OCI-LY1 (cell line): ENCODE data around the gene CXADR.
"Not testable (repeated sequence)": the region's sequence is repeated elsewhere in the genome, so short reads cannot be mapped to it uniquely, and the experiment has no call there.

Experiments
- EZH2 ChIP-seq: fragments of 200-600 bp; sonication (generic), shearing (Covaris generic); IDR thresholded peaks from 2 replicates; pipeline ENCODE4 v1.8.0; 2017; ENCODE audit warnings: borderline replicate concordance, mixed run types, mild to moderate bottlenecking, antibody characterized with exemption, low read length, moderate library complexity, mixed read lengths
- TF ChIP-seq, protein P1 (sequence below): fragments of 200-600 bp; sonication (generic), shearing (Covaris generic); IDR thresholded peaks from 2 replicates; pipeline ENCODE4 v1.5.1; 2017; ENCODE audit warnings: mild to moderate bottlenecking, antibody characterized with exemption, low read length, moderate library complexity, mixed read lengths

GRCh38 chr21:17489565-17489964 is 23.3 kb upstream of the CXADR start:
- TF ChIP-seq, protein P1, sequence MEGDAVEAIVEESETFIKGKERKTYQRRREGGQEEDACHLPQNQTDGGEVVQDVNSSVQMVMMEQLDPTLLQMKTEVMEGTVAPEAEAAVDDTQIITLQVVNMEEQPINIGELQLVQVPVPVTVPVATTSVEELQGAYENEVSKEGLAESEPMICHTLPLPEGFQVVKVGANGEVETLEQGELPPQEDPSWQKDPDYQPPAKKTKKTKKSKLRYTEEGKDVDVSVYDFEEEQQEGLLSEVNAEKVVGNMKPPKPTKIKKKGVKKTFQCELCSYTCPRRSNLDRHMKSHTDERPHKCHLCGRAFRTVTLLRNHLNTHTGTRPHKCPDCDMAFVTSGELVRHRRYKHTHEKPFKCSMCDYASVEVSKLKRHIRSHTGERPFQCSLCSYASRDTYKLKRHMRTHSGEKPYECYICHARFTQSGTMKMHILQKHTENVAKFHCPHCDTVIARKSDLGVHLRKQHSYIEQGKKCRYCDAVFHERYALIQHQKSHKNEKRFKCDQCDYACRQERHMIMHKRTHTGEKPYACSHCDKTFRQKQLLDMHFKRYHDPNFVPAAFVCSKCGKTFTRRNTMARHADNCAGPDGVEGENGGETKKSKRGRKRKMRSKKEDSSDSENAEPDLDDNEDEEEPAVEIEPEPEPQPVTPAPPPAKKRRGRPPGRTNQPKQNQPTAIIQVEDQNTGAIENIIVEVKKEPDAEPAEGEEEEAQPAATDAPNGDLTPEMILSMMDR = not testable (repeated sequence)
- not testable (repeated sequence) for TF ChIP-seq EZH2
